ENCODE measurements around the gene UNK. TPM values are rescaled to one million over a fixed set of nuclear protein-coding genes. Genes with fewer than 3 reads are reported as not detected.

Gene UNK
- total and polyA plus RNA-seq, 2 of the 13 experiments (the other 11 are each of a cell fraction or from before 2014, with no cell fraction given): 31.6 to 33.0 TPM

DNA sequence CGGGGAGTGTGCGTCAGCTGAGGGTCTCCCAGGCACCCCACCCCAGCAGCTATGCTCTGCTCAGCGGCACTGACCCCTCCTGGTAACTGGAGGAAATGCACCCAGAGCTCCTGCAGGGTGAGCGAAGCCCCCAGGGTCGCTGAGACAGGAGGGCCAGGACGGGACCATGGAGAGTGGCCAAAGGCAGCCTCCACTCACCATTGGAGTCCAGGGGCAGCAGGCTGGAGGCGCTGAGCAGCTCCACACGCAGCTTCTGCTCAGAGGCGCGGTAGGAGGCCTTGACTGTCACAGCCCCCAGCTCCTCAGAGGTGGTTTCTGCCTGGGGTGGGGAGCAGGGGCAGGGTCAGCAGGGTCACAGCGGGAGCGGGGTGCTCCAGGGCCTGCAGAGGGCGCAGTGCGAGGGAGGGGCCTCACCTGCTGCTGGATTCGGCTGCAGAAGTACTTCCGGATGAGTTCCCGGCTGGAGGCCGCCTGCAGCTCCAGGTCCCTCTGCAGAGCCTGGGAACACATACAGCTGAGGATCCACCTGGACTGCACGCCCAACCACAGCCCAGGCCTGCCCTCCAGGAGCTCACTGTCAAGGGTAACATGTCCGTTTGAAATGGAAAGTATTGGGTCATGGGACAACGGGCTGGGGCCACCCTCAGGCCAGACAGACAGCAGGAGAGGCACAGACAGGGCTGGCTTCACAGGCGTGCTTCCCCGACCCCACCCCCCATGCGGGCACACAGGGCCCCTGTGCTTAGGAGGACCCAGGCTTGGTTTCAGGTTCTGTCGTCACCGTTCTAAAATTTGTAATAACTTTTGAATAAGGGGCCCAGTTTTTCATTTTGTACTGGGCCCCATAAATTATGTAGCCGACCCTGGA lies 45.8 kb downstream of the UNK start (continued):
- TF ChIP-seq ZNF512 (CRISPR knock-in tag; IDR thresholded peaks at IDR 0.05) (no peak), TCF12 (IDR thresholded peaks at IDR 0.05) (no peak), TCF12 (CRISPR knock-in tag; IDR thresholded peaks at IDR 0.05) (no peak), CSRNP1 (CRISPR knock-in tag; IDR thresholded peaks at IDR 0.05) (no peak), RBFOX2 (IDR thresholded peaks at IDR 0.05; ENCODE audit: low read depth, low read length) (peak; percentile 52; the same call in 1 of the 2 replicates), ZNF552 (CRISPR knock-in tag; IDR thresholded peaks at IDR 0.05; ENCODE audit: borderline replicate concordance) (no peak), STAG1 (CRISPR knock-in tag; IDR thresholded peaks at IDR 0.05) (peak; percentile 48), BRD4 (CRISPR knock-in tag; IDR thresholded peaks at IDR 0.05) (0 out of 2 replicates have a peak, but pooled peaks have one; percentile 45), AKAP8 (CRISPR knock-in tag; IDR thresholded peaks at IDR 0.05) (no peak), SALL1 (CRISPR knock-in tag; IDR thresholded peaks at IDR 0.05) (peak; percentile 37; the same call in 1 of the 2 replicates), ZNF160 (CRISPR knock-in tag; IDR thresholded peaks at IDR 0.05) (0 out of 2 replicates have a peak, but pooled peaks have one; percentile 38), FOXO1 (CRISPR knock-in tag; IDR thresholded peaks at IDR 0.05) (no peak), NR0B2 (CRISPR knock-in tag; IDR thresholded peaks at IDR 0.05) (0 out of 2 replicates have a peak, but pooled peaks have one; percentile 52), ZBTB7A (CRISPR knock-in tag; IDR thresholded peaks at IDR 0.05) (no peak), MXD4 (CRISPR knock-in tag; IDR thresholded peaks at IDR 0.05) (0 out of 2 replicates have a peak, but pooled peaks have one; percentile 28), CENPBD1 (CRISPR knock-in tag; IDR thresholded peaks at IDR 0.05; ENCODE audit: borderline replicate concordance, low read depth) (no peak), HDAC6 (IDR thresholded peaks at IDR 0.05; ENCODE audit: low read depth, low read length) (no peak)
- TF ChIP-seq, protein P1, sequence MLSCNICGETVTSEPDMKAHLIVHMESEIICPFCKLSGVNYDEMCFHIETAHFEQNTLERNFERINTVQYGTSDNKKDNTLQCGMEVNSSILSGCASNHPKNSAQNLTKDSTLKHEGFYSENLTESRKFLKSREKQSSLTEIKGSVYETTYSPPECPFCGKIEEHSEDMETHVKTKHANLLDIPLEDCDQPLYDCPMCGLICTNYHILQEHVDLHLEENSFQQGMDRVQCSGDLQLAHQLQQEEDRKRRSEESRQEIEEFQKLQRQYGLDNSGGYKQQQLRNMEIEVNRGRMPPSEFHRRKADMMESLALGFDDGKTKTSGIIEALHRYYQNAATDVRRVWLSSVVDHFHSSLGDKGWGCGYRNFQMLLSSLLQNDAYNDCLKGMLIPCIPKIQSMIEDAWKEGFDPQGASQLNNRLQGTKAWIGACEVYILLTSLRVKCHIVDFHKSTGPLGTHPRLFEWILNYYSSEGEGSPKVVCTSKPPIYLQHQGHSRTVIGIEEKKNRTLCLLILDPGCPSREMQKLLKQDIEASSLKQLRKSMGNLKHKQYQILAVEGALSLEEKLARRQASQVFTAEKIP (CRISPR knock-in tag; IDR thresholded peaks at IDR 0.05; ENCODE audit: borderline replicate concordance): no peak
- TF ChIP-seq, protein P2, sequence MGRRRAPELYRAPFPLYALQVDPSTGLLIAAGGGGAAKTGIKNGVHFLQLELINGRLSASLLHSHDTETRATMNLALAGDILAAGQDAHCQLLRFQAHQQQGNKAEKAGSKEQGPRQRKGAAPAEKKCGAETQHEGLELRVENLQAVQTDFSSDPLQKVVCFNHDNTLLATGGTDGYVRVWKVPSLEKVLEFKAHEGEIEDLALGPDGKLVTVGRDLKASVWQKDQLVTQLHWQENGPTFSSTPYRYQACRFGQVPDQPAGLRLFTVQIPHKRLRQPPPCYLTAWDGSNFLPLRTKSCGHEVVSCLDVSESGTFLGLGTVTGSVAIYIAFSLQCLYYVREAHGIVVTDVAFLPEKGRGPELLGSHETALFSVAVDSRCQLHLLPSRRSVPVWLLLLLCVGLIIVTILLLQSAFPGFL (CRISPR knock-in tag; IDR thresholded peaks at IDR 0.05): no peak
- TF ChIP-seq, protein P3, sequence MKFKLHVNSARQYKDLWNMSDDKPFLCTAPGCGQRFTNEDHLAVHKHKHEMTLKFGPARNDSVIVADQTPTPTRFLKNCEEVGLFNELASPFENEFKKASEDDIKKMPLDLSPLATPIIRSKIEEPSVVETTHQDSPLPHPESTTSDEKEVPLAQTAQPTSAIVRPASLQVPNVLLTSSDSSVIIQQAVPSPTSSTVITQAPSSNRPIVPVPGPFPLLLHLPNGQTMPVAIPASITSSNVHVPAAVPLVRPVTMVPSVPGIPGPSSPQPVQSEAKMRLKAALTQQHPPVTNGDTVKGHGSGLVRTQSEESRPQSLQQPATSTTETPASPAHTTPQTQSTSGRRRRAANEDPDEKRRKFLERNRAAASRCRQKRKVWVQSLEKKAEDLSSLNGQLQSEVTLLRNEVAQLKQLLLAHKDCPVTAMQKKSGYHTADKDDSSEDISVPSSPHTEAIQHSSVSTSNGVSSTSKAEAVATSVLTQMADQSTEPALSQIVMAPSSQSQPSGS (CRISPR knock-in tag; IDR thresholded peaks at IDR 0.05): 0 out of 2 replicates have a peak, but pooled peaks have one; percentile 15

All from HepG2 (cell line).